GM12864 (cell line): ENCODE measurements around the gene COL11A2.

ENCODE experiments used
- DNase-seq: peaks from one replicate; pipeline ENCODE4 v3.0.0-alpha.2; 2011; ENCODE audit warnings: low read depth
- H3K4me3 ChIP-seq: 2 replicates; pipeline ENCODE4 v1.5.1; 2011; ENCODE audit warnings: mild to moderate bottlenecking, low read depth, low read length, control low read depth
- TF ChIP-seq, protein P1 (sequence below): IDR thresholded peaks from 2 replicates; pipeline ENCODE4 v1.5.1; 2011; ENCODE audit warnings: low read depth, mild to moderate bottlenecking, moderate library complexity, low read length, control low read depth, inconsistent platforms; ENCODE audit errors: missing control alignments

Gene COL11A2

DNA sequence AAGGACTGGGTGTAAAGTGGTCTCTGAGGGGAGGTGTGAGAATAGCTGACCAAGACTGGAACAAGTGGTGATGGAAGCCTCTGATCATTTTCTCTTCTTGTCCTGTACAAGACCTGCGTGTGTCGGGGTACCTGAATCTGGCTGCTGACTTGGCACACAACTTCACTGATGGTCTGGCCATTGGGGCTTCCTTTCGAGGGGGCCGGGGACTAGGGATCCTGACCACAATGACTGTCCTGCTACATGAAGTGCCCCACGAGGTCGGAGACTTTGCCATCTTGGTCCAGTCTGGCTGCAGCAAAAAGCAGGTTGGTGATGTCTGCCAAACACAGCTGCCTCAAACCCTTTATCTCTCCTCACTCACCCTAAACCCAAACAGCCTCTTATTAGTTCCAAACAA, 10.5 kb upstream of the COL11A2 start:
- DNase-seq = no peak
- TF ChIP-seq, protein P1, sequence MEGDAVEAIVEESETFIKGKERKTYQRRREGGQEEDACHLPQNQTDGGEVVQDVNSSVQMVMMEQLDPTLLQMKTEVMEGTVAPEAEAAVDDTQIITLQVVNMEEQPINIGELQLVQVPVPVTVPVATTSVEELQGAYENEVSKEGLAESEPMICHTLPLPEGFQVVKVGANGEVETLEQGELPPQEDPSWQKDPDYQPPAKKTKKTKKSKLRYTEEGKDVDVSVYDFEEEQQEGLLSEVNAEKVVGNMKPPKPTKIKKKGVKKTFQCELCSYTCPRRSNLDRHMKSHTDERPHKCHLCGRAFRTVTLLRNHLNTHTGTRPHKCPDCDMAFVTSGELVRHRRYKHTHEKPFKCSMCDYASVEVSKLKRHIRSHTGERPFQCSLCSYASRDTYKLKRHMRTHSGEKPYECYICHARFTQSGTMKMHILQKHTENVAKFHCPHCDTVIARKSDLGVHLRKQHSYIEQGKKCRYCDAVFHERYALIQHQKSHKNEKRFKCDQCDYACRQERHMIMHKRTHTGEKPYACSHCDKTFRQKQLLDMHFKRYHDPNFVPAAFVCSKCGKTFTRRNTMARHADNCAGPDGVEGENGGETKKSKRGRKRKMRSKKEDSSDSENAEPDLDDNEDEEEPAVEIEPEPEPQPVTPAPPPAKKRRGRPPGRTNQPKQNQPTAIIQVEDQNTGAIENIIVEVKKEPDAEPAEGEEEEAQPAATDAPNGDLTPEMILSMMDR = no peak
- H3K4me3 ChIP-seq = no peak overlapping the region

DNA sequence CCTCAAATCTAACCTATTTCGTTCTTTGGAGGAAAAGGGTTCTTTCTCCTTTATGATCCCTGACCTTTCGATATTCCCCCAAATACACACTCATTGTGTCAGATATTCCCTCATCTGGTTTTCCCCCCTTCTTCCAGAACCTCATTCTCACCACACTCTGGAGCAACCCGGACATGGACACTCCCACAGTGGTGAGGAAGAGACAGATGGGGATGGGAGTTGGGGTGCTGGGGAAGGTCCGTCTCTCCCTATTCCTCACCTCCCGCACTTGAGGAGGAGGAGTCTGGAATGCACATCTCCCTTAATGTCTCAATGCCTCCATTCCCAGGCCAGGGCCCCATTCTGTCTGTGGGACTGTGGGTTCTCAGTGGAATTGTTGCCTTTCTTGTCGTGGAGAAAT, 9.7 kb upstream of the COL11A2 start:
- TF ChIP-seq, protein P1 = no peak
- no peak for DNase-seq
- H3K4me3 ChIP-seq = peak overlapping the region; percentile 93

DNA sequence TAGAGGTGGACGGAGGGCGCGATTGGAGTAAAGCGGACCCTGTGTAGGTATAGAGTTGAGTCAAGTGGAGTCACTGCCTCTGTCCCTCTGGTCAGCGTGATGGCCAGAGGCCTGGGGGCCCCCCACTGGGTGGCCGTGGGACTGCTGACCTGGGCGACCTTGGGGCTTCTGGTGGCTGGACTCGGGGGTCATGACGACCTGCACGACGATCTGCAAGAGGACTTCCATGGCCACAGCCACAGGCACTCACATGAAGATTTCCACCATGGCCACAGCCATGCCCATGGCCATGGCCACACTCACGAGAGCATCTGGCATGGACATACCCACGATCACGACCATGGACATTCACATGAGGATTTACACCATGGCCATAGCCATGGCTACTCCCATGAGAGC, 8.9 kb upstream of the COL11A2 start:
- TF ChIP-seq, protein P1 = peak; percentile 23
- DNase-seq = no peak
- H3K4me3 ChIP-seq = peak overlapping the region; percentile 93

DNA sequence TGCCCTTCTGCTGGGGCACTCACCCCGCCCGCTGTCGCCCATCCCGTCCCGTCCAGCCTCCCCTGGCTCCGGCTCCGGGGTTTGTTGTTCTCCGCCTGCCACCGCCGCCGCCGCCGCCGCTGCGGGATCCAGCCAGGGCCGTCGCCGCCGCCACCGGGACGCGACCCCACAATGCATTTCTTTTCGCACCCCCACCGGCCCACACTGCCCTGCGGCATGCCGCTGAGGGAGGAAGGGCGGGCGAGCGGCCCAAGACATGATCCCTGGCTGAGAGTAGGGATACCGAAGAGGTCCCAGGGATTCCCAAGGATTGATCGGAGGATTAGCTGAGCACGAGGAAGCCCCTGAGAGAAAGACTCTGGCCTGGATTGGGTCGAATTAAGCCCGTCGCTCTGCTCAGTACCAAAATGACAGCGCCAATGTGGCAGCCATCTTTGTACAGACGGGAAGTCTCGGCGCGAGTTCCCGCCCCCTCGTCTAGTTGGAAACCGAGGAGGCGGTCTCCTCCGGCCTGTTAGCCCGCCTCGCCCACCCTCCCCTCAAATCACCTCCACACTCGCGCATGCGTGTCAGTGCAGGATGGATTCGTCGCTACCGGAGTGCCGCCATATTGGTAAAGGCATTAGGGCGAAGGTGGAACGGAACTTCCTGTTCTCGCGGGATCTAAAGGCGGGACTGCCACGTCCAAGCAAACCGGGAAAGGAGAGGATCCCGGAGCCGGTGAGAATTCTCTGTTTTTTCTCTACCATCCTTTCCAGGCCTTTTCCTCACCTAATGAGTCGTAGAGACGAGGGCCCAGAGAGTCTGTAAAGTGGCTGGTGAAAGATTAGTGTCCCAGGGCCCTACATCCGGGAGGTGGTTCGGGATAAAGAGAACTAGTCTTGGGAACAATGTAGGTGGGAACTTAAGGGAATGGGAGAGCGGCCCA, 8.2 kb upstream of the COL11A2 start, which contains the start of the genes RXRB and SLC39A7:
TSS of gene RXRB (minus strand) at position 447 of the 928 bp plus-strand sequence. CDS start at position 258, 189 bp downstream.
TSS of gene SLC39A7 (plus strand) at position 649 of the 928 bp plus-strand sequence. CDS start 379 bp downstream, outside the sequence.
- TF ChIP-seq, protein P1 = no peak
- peak within 1 kb of the TSS; percentile 93 for H3K4me3 ChIP-seq
- DNase-seq = peak; percentile 98

DNA sequence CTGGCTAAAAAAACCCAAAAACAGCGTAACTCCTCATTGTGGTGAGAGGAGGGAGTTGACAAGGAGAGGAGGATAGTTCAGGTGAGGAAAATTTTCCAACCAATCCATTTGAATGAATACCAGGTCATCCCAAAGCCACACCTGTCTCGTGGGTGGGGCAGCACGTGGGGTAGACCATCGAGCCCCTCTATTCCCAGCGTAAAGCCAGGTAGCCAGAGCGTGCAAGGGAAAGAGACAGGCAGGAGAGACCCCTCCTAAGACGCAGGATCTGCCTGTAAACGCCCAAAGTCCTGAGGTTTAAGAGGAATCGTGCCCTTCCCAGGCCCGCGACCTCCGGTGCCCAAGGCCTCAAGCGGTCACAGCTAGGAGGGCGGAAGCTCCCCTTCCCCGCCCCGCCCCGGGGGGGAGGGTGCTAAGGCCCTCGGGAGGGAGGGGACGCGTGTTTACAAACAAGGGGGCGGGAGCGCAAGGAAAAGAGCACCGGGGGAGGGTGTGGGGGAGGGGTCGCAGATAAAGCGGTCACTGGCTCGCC, 7.5 kb upstream of the COL11A2 start:
- DNase-seq = no peak
- TF ChIP-seq, protein P1 = no peak
- peak overlapping the region; percentile 93 for H3K4me3 ChIP-seq

DNA sequence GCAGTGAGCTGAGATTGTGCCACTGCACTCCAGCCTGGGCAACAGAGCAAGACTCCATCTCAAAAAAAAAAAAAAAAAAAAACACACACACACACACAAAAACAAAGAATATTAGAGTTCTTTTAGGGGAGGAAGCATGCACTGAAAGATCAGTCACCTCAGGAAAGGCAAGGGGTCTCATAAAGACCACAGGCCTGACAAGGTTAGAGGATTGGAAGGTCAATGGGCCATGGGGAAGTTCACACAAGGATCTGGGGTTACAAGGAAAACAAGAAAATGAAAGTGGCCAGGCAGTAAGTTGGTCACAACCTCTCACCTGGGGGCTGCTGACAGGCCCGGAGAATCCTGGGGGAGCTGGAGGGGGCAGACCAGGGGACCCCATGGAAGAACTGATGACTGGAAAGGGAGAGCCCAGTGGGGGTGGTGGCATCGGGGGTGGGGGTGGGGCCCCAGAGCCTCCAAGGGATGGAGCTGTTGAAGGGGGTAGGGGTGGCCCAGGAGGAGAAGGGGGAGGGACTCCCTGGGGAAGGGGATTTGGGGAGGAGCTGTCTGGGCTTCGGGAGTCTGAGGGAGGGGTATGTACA, 6.7 kb upstream of the COL11A2 start:
- TF ChIP-seq, protein P1 = no peak
- DNase-seq = no peak
- H3K4me3 ChIP-seq = peak overlapping the region; percentile 93
